NOMO-1 treated with dmso at 0.1 percent for 144 hours (cell line): Measurements from ENCODE around the gene CCDC91.
"Not testable (repeated sequence)": the region's sequence is repeated elsewhere in the genome, so short reads cannot be mapped to it uniquely, and the experiment has no call there.

Source experiments
- DNase-seq: peaks from one replicate; lab custom pipeline; 2025; ENCODE audit not compliant: unreplicated experiment; lab: John Stamatoyannopoulos, UW

CCDC91 gene

DNA sequence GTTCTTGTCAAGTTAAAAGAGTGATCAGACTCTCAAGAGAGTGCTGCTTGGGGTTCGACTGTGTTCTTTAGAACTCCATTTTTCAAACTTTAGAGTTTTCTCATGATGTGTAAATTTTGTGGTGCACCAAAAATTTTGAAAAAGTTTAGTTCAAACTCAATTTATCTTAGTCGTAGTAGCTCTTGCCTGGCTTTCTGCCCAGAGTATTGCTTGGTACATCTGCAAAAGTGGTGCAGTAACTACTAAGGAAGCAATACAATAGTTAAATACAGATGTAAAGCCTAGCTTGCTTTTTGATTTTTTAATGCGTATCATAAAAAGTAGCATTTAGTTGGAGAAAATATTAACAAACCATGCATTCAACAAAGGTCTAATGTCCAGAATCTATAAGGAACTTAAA, 9.5 kb upstream of the CCDC91 start:
- DNase-seq = no peak

- DNase-seq = peak; percentile 2
These were observed 5.9 kb upstream of the CCDC91 start for GRCh38 chr12:28184375-28184774.

DNA sequence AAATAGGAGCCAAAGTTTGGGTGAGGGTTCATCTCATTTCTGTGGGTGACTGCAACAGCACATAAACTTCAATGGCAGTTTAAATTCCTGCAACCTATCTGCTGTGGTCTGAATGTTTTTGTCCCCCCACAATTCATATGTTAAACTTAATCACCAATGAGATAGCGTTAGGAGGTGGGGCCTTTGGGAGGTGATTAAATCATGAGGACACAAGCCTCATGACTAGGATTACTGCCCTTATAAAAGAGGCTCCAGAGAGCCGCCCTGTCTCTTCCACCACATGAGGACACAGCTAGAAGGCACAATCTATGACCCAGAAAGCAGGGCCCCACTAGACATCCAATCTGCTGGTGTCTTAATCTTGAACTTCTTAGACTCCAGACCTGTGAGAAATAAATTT, 3.8 kb upstream of the CCDC91 start:
- DNase-seq = no peak

DNA sequence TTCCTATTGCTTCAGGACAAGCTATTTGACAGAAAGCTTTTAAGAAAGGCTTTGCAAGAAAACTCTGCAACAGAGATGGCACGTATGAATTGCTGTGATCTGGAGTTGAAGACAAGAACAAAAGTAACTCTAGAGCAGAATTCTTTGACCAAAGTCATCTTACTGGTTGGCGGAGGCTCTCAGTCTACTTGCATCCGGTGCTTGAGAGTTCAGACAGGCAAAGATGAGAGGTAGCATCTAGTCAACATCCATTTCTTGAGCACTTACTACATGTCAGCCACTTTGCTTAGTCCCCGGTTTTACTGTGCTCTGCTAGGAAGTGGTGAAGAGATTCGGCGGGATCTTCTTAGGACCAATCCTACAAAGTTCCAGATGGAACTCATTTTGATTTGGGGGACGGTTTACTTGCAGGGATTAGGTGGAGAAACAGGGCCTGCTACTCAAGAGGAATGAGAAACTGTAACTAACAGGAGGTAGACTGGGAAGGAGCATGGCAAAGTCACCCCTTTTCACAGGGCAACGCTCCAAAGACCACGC, 404 bp upstream of the CCDC91 start:
- no peak for DNase-seq

GRCh38 chr12:28191051-28192048, 1.1 kb downstream of the CCDC91 start:
- DNase-seq = no peak

DNA sequence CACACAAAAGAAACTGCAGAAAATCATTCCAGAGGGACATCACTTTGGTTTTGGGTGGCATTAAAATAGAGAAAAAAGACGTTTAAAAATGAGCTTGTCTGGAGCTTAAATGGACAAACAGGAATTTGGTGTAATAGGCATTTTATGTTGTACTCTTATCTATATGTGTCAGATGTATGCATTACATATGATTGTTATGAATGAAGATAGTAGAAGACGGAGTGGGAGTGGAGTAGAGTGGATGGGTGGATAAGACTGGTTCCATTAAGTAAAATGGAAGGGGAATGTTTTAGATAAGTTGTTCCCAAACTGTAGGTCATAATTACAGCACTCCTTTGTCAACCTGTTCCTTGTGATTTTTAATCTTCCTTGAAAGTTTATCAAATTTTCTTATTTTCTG, 1.9 kb downstream of the CCDC91 start:
- no peak for DNase-seq

- DNase-seq = not testable (repeated sequence)
These were observed 4.4 kb downstream of the CCDC91 start for GRCh38 chr12:28194621-28195020.

DNA sequence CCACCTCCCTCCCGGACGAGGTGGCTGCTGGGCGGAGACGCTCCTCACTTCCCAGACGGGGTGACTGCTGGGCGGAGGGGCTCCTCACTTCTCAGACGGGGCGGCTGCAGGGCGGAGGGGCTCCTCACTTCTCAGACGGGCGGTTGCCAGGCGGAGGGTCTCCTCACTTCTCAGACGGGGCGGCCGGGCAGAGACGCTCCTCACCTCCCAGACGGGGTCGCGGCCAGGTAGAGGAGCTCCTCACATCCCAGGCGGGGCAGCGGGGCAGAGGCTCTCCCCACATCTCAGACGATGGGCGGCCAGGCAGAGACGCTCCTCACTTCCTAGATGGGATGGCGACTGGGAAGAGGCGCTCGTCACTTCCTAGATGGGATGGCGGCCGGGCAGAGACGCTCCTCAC, 10.9 kb downstream of the CCDC91 start:
- not testable (repeated sequence) for DNase-seq

DNA sequence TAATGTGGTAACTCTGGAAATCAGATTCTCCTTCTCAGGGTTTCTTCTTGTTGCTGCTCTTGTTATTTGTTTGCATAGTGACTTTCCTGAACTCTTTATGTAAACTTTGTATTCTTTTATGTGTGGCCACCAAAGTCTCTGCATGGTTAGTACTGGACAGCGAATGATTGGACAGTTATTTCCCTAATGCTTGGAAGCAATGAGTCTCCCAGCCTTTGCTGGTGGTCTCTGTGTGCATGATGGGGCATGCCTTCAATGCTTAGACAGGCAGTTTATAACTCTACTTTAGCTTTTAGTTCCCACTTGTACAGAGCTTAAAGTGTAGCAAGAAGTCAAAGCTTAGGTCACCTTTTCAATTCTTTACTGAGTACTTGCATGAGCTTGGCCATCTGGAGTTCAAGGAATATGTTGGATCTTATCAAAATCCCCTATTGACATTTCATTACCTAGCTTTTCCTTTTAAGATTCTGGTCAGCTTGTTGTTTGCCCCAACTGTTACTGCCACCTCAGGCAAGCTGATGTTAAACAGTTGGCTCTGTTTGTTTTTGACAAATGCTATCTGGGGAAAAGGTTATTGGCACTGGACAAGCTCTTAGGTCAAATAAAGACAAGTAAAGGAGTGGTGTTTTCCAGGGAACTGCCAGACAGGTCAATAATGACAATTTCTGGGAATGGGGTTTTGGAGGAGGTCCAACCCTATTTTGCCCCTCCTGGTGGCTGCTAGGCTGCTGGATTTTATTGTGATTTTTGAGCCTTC, 12.3 kb downstream of the CCDC91 start:
- no peak for DNase-seq

GRCh38 chr12:28209782-28210181, 19.5 kb downstream of the CCDC91 start:
- DNase-seq = no peak

DNA sequence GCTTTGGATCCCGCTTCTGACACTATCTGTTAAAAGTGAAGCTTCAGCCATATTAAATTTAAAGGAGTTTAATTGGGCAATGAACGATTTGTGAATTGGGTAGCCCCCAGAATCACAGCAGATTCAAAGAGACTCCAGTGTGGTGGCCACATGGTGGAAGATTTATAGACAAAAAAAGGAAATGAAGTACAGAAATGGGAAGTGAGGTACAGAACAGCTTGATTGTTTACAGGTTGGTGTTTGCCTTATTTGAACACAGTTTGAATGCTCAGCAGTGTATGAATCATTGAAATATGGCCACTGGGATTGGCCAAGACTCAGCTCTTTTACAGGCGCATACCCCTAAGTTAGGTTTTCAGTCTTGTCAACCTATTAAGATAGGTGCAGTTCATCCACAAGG, 21.9 kb downstream of the CCDC91 start:
- DNase-seq = peak; percentile 23

GRCh38 chr12:28215021-28215420, 24.8 kb downstream of the CCDC91 start:
- DNase-seq = no peak

GRCh38 chr12:28216016-28216415, 25.8 kb downstream of the CCDC91 start:
- no peak for DNase-seq

DNA sequence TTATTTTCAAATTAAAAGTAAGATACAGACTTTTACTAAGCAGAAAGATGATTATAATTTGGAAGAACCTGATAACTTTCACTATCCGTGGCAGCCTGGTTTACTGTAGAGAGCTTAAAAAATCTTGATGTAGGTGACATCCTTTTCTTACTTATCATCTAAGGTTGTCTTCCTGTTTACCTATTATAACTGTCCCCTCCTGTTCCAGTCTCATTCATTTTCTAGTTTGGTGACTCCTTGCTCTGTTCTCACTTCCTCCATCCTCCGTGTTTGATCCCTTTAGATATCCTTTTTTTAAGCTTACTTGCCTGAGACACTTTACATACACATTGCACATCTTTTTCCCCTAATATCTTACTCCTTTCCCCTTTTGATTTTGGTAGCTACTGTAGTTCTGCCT, 27.5 kb downstream of the CCDC91 start:
- DNase-seq = no peak

DNA sequence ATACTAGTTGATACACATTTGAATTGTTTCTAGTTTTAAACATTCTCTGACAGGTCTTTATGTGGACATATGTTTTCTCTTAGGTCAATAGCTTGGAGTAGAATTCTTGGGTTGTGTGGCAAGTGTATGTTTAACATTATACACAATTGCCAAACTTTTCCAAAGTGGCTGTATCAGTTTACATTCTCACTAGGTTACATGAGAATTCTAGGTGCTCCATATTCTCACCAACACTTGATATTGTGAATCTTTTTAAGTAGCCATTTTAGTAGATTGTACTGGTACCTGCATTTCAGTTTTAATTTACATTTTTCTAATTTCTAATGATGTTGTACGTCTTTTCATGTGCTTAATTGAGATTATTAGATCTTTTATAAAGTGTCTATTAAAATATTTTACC, 28.6 kb downstream of the CCDC91 start:
- DNase-seq = no peak

DNA sequence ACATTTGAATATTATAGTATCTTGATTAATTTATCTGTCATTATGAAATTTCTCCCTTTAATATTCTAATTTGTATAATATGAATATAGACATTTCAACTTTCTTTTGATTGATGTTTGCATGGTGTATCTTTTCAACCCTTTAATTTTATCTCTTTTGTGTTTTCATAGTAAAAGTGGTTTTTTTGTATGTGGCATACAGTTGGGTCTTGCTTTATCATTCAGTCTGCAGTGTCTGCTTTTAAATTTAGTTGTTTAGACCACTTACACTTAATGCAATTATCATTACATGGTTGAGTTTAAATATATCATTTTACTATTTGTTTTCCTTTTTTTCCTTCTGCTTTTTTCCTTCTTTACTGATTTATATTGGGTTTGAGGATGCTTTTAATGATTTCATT, 29.6 kb downstream of the CCDC91 start:
- DNase-seq = no peak

- DNase-seq = no peak
These were observed 31.9 kb downstream of the CCDC91 start for GRCh38 chr12:28222081-28222700.

DNA sequence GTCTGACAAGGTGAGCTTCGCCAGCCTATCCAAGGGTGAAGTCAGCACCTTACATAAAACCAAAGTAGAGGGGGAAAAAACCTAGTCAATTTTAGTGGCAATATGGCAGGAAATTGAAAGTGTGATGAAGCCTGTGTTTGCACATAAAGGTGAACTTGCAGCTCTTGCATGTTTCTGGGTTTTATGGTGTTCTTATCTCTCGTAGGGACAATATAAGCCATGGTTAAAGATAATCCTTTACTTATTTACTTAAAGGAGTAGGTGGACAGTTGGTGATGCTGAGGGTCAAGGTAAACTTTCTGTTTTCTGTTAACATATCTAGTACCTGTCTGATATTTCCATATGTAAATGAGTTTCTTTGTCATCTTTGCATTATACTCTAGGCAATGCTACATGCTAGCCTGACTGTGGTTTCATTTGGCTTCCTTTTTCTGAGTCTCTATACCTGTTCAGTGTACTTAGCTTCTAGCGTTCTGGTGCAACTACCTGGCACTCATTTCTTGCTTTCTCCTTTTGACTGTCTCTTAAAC, 32.8 kb downstream of the CCDC91 start:
- DNase-seq = no peak

DNA sequence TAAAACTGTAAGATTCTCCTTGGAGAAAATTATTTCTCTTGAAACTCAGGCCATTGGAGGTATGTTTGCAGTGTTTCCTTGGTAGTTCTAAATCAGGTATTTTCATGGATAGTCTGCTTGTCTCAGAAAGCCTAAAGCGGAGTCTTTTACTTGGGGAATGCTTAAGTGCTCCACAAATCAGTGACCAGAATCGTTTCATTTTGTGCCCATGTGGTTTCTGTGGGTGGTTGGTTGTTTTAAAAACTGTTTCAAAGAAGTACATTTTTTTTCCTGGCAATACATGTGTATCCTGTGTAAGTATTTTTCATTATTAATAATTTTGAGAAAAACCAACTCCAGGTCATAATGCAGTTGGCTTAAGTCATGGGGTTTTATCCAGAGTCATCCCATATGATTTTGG, 33.6 kb downstream of the CCDC91 start:
- no peak for DNase-seq

DNA sequence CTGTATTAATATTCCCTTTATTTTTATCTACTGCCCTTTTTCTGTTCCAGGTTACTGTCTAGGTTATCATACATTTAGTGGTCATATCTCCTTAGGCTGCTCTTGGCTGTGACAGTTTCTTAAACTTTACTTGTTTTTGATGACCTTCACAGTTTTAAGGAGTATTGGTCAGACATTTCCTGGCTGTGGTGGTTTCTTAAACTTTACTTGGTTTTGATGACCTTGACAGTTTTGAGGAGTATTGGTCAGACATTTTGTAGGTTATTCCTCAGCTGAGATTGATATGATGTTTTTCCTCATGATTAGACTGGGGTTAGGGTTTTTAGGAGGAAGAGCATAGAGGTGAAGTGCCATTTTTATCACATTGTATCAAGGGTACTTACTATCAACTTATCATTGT, 36.4 kb downstream of the CCDC91 start:
- no peak for DNase-seq

GRCh38 chr12:28227251-28227650, 37.0 kb downstream of the CCDC91 start:
- no peak for DNase-seq
